ENCODE measurements around the gene WDR46. TPM values are rescaled to one million over a fixed set of nuclear protein-coding genes. Genes with fewer than 3 reads are reported as not detected.
"Not testable (repeated sequence)": the region's sequence is repeated elsewhere in the genome, so short reads cannot be mapped to it uniquely, and the experiment has no call there.

WDR46 gene
- total RNA-seq, 1 experiment from 2014 or later = 170 TPM

DNA sequence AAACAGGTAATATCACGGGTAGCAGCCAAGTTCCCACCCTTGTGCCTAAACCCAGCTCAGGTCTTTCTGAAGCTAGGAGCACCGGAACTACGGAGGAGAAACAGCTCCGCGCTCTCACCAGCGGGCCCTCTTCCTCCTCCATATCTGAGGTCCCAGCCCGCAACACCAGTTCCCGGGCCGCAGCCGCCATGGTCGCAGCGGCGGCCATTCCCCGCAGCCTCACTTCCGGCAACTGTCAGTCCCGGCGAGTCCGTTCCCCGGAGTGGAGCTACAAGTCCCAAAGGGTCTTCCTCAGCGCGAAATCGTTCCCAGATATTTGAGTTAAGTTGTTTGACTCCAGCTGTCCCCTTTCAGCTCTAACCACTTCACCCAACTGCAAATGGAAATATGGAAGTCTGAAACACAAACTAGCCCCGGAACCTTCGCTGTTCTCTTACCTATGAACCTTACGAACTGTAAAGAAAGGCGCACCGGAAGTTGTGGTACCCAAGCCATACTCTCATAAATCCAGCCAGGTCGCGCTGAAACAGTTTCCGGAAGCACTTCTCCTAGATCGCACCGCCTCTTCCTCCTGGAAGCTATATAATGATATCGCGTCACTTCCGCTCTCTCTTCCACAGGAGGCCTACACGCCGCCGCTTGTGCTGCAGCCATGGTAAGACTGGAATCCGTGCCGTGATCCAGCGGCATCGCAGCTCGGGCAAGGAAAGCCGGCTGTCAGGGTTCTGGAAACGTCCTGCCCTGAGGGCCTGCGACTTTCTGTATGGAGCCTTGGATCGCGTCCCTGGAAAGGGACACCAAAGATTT lies 17.4 kb downstream of the WDR46 start, which contains the start of the genes RPS18 and VPS52:
RPS18 (plus strand) TSS at position 608 of the 807 bp plus-strand sequence; CDS start at position 653, 45 bp downstream.
VPS52 (minus strand) TSS at position 409 of the 807 bp plus-strand sequence; CDS start at position 208, 201 bp downstream.
- DNase-seq (ENCODE audit: low read depth) = peak; percentile 95

DNA sequence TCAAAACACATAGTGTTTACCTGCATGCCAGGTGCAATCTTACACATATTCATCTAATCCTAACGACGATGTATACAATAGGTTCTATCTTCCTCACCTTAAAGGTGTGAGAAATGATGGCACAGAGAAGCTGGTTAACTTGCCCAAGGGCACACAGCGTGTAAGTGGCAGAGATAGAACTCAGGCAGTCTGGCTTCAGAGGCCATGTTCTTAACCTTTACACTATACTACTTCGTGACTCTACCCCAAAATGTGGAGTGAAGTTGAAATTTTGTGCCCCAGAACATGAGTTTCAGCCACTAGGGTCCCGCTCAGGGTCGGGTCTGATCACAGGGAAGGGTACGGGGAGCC lies 17.9 kb downstream of the WDR46 start:
- no peak for DNase-seq (ENCODE audit: low read depth)

DNA sequence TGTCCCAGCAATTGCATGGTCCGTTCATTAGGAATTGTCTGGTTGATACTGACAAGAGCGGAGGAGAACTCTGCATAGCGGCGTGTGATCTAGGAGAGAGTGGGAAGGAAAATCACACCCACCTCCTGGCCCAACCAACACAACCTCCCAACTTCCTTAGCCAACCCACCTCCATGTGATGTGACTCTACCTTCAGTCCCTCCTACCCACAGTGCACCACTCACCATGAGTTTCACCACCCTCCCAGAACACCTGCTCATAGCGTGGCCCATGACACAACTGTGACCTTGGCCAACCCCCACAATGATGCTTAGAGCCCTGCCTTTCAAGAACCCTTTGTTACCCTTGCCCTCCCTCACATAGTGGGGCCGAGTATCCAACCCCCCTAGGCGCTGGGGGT lies 25.0 kb downstream of the WDR46 start:
- no peak for DNase-seq (ENCODE audit: low read depth)

- DNase-seq (ENCODE audit: low read depth) = not testable (repeated sequence)
Observed at GRCh38 chr6:33262490-33262889, 26.5 kb downstream of the WDR46 start.

- no peak for DNase-seq (ENCODE audit: low read depth)
Observed at GRCh38 chr6:33259032-33259431, 30.0 kb downstream of the WDR46 start.

DNA sequence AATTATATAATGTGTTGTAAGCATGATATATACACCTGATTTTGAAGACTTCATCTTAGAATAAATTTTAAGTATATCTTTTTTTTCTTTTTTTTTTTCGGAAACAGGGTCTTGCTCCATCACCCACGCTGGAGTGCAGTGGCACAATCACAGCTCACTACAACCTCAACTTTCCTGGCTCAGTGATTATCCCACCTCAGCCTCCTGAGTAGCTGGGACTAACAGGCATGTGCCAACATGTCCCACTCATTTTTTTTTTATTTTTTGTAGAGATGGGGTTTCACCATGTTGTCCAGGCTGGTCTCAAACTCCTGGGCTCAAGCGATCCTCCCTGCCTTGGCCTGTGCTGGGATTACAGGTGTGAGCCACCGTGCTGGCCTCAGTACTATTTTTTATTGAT lies 34.4 kb downstream of the WDR46 start:
- no peak for DNase-seq (ENCODE audit: low read depth)

DNA sequence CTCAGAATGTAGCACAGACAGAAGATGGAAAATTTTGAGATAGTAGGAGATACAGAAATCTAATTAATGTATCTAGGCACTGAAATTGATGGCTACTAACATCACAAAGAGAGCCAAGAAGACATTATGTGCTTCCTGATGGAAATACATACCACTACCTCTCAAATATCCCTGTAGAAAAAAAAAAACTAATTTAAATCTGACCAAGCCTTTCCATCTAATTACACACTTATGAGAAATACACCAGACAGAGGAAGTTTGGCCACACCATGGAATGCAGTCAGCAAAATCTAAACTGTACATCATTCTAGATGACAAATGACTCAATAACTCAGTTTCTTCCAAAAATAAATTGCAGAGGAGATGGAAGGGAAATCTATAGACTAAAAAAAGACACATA lies 36.3 kb downstream of the WDR46 start:
- no peak for DNase-seq (ENCODE audit: low read depth)

DNA sequence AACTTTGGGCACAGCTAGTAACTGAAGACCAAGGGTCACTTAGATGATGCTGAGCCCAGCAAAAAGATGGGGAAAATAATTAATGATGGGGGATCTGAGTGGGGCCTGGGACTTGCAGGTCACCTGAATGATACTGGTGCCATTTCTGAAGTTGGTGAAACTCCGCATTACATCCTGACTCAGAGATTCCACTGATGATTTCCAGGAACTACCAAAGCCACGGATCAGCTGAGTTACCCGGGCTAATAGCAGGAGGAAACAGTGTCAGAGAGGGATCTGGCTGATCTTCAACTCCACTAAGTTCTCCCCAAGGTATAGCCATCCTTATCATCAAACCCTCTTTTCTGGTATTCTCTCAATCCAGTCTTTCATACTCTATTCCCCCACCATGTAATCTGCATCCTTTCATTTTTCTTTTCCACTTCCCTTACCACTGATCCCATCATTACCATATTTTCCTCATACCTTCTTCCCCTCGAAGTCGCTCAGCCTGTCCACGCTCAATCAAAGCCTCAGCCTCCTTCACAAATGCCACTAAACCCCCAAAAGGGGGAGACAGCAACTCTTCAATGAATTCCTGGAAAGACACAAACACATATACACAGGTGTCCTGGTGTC lies 37.5 kb downstream of the WDR46 start:
- DNase-seq (ENCODE audit: low read depth) = no peak

DNA sequence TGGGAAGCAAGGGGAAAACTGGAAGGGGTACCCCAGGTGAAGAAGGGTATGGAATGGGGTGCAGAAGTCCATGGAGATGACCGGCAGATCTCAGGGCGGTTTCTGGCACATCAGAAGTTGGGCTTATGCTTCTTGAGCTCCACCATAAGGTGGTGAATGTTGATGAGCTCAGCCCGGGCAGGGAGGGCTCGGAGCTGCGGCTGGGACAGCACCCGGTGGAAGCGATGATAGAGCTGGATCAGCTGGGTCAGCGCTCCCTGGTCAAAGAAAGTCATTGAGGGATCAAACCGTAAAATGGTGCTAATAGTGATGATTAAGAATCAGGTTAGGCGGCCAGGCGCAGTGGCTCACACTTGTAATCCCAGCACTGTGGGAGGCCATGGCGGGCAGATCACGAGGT lies 38.3 kb downstream of the WDR46 start:
- DNase-seq (ENCODE audit: low read depth) = no peak

GRCh38 chr6:33249732-33250630 lies 39.1 kb downstream of the WDR46 start:
- peak; percentile 74 for DNase-seq (ENCODE audit: low read depth)

DNA sequence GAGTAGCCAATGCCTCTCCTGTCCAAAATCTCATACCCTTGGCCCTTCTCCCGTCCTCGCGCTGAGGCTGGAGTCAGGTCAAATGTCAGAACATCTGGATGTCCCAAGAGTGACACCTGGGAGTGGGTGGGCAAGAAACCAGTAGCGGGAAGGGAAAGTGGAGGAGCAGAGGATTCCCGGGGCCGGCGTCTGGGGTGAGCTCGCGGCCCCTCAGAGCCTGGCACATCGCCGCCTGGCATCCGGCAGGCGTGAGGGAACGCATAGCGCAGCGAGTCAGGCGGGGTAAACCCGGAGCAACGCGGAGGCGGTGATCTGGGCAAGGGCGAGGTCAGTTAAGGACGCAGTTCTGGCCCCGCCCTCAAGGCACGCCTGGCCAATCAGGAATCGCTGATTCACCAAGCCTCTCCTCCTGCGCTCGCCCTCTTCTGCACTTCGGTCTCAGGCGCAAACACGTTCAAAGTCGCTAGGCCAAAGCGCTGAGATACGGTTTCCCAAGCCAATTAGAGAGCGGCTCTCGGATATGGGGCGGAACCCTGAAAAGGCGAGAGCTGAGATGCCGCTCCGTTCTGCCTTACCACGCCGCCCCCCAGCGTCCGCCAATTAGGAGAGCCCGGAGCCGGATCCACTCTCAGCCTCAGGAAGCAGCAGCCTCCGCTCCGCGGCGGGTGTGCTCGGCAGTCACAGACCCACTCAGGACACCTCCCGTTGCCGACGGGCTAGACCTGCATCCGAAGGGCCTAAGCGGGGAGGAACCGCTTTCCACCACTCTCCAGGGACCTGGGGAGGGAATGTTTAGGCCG lies 39.9 kb downstream of the WDR46 start:
- peak; percentile 100 for DNase-seq (ENCODE audit: low read depth)

DNA sequence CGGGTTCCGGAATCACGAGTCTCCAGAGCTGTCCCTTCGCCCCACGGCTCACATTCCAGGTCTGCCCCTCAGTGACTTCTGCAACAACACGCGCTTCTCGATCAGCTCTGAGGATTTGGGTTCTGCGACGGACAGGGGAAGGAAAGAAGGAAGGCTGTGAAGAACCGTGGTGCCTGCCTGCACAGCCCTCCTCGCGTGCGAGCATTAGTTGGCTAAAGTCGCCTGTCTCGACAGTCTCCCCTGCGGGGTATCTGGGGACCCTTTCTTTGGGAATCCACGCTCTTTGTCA lies 40.5 kb downstream of the WDR46 start:
- no peak for DNase-seq (ENCODE audit: low read depth)

GRCh38 chr6:33247977-33248642 lies 40.9 kb downstream of the WDR46 start:
- DNase-seq (ENCODE audit: low read depth) = peak; percentile 77

DNA sequence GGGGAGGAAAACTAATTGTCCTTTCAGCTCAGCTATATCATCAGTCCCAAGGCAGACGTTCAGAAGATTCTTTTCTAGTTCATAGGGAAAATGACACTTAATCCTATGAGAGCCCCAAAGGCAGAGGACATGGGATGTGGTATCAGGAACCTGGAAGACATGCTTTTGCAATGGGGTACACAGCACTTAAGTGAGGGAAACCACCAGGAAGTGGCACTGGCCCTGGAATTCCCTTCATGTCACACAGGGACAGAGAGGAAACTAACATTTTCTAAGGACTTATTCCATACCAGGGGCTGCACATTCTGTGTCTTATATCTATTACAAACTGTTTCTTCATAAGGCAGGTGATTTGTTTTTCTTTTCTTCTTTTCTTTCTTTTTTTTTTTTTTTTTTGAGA lies 45.6 kb downstream of the WDR46 start:
- DNase-seq (ENCODE audit: low read depth) = no peak

GRCh38 chr6:33241968-33242367 lies 47.1 kb downstream of the WDR46 start:
- DNase-seq (ENCODE audit: low read depth) = no peak

- DNase-seq (ENCODE audit: low read depth) = no peak
Observed at GRCh38 chr6:33237741-33238140, 51.3 kb downstream of the WDR46 start.

DNA sequence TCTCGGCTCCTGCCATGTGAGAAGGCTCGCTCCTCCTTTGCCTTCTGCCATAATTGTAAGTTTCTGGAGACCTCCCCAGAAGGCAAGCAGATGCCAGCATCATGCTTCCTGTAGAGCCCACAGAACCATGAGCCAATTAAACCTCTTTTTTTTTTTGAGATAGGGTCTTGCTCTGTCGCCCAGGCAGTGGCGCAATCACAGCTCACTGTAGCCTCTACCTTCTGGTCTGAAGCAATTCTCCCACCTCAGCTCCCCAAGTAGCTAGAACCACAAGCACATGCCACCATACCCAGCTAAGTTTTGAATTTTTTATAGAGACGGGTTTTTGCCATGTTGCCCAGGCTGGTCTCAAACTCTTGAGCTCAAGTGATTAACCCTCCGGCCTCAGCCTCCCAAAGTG lies 52.2 kb downstream of the WDR46 start:
- no peak for DNase-seq (ENCODE audit: low read depth)

GRCh38 chr6:33236328-33236727 lies 52.7 kb downstream of the WDR46 start:
- no peak for DNase-seq (ENCODE audit: low read depth)

DNA sequence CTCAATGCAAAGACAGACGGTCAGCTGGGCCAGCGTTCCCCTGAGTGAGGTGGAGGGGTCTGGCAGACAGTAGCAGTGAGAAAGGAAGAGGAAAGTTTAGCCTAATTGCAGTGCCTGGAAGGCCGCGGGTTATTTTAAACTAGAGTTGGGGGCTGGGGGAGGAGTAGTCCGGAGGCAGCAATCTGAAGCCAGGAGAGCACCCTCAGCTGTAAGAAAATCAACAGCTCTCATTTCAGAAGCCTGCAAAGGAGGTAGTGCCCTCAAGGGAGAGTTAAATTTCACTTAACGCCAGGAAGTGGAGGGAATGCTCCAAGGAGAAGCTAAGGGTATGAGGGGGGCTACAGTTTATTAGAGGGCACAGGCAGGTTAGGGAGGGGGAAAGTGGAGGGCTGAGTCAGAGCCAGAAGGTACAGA lies 53.8 kb downstream of the WDR46 start:
- no peak for DNase-seq (ENCODE audit: low read depth)
